ENCODE data around the gene KLF15.
A peak's percentile ranks its signal among the peaks of the same experiment; 100 is the strongest.

Gene KLF15

DNA sequence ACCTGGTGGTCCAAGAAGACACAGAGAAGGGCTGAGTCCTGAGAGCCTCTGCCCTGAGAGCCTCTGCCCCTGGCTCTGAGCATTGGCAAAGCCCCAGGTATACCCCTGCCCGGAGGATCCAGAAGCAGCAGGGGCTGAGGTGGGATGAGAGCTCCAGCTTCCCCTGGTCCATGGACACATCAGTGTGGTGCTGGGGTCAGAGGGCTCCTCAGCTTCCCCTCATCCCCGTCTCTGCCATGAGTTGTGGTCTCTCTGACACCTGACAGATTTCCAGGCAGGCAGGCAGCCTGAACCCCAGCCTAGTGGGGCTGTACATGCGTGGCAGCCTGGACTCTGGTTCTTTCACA, 3.5 kb upstream of the KLF15 start:
- no peak for TF ChIP-seq POLR2A (IDR thresholded peaks at IDR 0.05; ENCODE audit: low read length)
- TF ChIP-seq GATA1 (IDR thresholded peaks at IDR 0.05; ENCODE audit: low read depth, low read length) = no peak
- no peak for DNase-seq

DNA sequence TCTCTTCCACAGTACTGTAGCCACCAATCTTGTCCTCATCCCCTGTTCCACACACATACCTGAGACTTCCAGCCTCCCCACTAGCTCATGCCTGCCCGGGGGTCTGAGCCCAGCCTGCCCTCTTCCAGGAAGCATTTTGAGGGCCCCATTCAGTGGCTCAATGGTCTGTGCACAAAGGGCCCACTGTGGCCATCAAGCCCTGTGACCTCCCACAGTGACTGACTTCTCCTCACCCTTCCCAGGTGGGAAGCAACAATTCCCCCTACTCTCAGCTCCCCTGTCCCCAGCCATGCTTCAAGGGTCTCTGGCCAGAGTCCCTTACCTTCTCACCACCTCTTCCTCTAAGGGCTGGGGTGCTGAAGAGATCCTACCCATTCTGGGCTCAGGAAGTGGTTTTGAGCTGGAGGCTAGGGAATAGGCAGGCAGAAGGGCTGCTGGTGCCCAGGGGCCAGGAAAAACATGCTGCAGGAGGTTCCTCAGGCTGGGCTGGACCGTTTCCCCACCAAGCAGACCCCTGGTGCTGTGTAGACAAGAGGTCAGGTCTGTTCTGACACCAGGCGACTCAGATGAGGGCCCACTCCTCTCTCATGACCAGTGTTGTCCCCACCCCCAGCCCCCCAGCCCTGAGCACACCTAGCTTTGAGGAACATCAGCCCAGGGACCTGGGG, 3.0 kb upstream of the KLF15 start:
- DNase-seq = no peak
- TF ChIP-seq GATA1 (IDR thresholded peaks at IDR 0.05; ENCODE audit: low read depth, low read length) = no peak
- TF ChIP-seq POLR2A (IDR thresholded peaks at IDR 0.05; ENCODE audit: low read length) = no peak

DNA sequence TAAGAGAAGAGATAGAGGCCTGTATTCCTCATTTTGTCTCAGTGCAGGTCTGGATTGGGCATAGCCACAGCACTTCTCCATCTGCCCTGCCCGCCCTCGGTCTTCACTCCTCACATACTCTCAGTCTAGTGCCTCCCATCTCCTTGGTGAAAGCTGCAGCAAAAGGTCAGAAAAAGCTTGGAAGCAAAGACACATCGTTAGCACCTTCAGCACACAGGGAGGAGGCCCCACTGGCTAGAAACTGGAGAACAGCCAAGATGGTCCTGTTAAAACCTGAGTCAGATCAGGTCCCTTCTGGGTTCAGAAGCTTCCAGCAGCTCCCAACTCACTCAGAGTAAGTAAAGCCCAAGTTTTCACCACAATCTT, 1.6 kb upstream of the KLF15 start:
- no peak for DNase-seq
- TF ChIP-seq GATA1 (IDR thresholded peaks at IDR 0.05; ENCODE audit: low read depth, low read length) (no peak), POLR2A (IDR thresholded peaks at IDR 0.05; ENCODE audit: low read length) (no peak)

DNA sequence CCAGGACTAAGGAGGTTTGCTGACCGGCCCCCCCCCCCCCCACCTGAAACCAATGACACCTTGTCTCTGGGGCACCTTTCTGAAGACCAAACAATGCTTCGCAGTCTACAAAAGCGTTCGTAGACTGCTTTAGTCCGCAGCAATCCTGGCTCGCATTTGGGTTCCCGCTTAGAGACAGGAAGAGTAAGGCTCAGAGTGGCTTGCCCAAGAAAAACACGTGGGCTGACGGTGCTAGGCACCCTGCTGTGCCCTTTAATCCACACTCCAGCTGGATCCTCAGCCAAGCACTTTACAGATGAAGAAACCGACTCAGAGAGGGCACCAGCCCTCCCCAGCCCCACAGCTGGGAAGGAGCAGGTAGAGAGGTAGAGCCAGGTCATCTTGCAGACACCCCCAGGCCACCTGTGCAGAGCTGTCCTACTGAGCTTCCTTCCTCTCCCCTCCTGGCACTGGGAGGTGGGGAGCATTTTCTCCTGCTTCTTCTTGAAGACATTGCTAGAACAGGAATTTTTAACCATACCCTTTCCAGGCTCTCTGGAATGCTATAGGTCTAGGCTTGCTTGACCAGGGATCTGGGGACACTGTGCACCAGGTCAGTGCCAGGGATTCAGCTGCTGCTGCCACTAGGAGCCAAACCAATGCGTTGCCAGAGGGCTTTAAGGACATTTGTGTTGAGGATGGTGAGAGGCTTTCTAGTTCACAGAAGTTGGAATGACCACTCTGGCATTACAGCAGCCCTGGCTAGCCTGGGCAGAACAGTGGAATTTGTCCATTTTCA, 1.0 kb upstream of the KLF15 start:
- TF ChIP-seq POLR2A (IDR thresholded peaks at IDR 0.05; ENCODE audit: low read length) = no peak
- DNase-seq = no peak

DNA sequence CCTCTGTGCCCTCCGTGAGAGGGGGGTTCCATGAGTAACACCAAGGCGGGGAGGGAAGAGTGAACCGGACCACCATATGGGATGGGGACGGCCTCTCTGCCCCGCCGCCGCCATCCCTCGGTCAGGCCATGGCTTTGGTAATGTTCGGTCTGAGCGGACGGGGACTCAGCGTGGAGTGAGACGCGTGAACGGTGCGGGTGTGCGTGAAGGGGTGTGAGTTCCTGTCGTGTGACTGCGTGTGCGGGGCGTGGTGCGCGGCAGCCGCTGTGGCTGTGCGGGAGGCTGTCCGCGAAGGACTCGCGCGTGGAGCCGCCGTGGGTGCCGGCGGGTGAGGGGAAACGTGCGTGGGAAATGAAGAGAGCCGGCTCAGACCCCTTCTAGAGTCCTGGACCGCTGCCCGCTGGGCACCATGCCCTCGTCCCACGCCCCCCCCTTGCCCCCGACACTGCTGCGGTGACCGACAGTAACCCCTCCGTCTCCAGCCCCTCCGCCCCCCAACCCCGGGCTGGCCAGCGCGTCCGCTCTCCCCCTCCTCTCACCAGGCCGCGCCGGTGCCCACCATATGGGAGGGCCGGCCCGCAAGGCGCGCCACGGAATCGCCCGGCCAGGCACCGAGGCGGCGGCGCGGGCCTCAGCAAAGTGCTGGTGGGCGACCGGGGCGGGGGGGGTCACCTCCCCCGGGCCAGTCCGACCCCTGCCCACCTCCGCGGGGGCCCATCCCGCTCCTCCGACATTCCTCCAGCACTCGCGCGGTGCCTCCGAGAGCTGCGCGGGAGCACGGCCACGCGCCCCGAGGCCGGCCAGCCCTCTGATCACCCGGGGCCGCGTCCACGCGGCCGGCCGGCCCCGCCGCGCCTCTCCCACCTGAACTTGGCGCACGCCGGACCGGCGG, 589 bp downstream of the KLF15 start:
- TF ChIP-seq POLR2A (IDR thresholded peaks at IDR 0.05; ENCODE audit: low read length) (no peak), GATA1 (IDR thresholded peaks at IDR 0.05; ENCODE audit: low read depth, low read length) (no peak)
- peak; percentile 65 to 66 for DNase-seq

DNA sequence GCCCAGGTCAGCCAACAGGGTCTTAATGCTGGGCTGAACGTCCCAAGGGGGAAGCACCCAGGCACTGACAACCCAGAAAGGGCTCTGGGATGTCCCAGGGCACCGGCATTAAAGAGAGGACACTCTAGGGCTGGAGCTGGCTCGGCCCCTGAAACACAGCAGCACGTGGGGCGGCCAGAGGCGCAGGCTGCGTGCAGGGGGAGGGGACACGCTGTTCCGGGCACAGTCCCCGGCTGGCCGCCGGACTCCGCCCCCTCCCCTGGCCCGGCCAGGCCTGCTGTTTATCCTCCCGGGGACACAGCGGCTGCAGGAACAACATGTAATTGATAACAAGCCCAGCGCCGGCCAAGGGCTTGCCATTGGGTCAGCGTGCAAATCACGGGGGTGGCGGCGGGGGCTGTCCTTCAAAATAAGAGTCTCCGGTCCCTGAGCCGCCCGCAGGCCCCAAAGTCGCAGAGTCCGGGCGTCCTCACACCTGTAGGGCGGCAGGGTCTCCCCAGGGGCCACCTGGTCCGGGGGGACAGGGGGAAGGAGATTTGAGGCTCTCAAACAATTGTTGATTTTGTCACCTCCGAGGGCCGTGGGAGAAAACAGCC, 1.3 kb downstream of the KLF15 start:
- peak; percentile 87 to 94 for DNase-seq

DNA sequence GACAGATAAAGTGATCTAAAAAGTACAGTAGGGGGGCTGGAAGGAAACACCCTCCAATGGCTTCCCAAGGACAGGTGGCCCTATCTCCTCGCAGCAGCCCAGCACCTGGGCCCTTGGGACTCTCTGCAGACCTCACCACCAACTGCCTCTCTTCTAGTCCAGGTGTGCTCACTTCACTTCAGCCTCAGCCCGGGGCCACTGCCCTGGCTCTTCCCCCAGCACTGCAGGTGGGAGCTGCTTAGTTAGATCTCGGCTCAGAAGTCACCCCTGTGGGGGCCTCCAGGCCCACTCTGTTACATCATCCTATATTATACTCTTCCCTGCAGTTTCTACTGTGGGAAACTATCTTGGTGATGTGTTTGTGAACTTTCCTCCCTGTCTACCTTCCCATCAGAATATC, 2.0 kb downstream of the KLF15 start:
- TF ChIP-seq POLR2A (IDR thresholded peaks at IDR 0.05; ENCODE audit: low read length) = no peak
- no peak for TF ChIP-seq GATA1 (IDR thresholded peaks at IDR 0.05; ENCODE audit: low read depth, low read length)
- DNase-seq = no peak

More for the DNA sequence above, 1.3 kb downstream of the KLF15 start:
- TF ChIP-seq GATA1 (IDR thresholded peaks at IDR 0.05; ENCODE audit: low read depth, low read length) (no peak), POLR2A (IDR thresholded peaks at IDR 0.05; ENCODE audit: low read length) (no peak)

DNA sequence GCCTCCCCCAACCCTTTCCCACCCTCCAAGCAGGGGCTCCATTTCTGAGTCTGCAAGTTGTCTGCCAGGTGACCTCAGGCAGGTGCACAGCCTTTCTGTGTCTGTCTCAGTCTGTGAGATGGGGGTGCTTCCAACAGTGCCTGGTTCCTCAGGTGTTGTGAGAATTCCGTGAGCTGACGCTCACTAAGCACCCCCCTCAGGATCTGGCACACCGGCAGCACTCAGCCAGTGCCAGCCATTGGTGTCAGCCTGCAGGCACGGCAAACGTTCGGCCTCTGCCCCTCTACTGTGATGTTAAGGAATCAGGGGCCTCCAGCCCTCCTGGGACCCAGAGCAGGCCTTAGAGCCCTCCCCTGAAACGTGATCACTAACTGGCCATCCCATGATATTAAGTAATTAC, 2.4 kb downstream of the KLF15 start:
- no peak for DNase-seq
- TF ChIP-seq POLR2A (IDR thresholded peaks at IDR 0.05; ENCODE audit: low read length) = no peak
- TF ChIP-seq GATA1 (IDR thresholded peaks at IDR 0.05; ENCODE audit: low read depth, low read length) = no peak

DNA sequence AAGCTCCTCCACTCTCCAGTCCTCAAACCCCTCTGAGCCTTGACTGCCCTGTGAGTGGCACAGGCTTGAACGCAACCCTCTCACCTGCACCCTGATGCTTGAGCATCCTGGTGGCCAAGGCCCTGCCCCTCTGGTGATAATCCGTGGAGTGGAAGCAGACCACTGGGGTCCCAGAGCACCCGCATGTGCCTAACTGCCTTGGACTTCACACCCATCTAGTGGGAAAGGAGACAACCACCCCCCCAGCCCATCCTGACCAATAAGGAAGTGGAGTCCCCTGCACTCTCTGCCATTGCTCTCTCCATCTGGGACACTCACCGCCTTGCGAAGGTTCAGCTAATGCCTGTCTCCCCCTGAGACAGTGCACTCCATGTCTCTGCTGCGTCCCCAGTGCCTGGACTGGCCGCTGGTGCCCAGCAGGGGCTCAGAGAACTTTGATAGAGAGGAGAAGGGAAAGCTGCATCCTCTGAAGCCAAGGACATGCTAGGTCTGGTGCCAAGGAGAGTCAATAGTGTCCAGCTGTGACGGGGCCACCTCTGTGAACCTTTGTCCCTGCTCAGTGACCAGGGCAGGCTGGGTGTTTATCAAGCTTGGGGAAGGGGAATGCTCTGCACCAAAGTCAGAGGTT, 3.4 kb downstream of the KLF15 start:
- DNase-seq = no peak
- TF ChIP-seq POLR2A (IDR thresholded peaks at IDR 0.05; ENCODE audit: low read length) (no peak), GATA1 (IDR thresholded peaks at IDR 0.05; ENCODE audit: low read depth, low read length) (no peak)

DNA sequence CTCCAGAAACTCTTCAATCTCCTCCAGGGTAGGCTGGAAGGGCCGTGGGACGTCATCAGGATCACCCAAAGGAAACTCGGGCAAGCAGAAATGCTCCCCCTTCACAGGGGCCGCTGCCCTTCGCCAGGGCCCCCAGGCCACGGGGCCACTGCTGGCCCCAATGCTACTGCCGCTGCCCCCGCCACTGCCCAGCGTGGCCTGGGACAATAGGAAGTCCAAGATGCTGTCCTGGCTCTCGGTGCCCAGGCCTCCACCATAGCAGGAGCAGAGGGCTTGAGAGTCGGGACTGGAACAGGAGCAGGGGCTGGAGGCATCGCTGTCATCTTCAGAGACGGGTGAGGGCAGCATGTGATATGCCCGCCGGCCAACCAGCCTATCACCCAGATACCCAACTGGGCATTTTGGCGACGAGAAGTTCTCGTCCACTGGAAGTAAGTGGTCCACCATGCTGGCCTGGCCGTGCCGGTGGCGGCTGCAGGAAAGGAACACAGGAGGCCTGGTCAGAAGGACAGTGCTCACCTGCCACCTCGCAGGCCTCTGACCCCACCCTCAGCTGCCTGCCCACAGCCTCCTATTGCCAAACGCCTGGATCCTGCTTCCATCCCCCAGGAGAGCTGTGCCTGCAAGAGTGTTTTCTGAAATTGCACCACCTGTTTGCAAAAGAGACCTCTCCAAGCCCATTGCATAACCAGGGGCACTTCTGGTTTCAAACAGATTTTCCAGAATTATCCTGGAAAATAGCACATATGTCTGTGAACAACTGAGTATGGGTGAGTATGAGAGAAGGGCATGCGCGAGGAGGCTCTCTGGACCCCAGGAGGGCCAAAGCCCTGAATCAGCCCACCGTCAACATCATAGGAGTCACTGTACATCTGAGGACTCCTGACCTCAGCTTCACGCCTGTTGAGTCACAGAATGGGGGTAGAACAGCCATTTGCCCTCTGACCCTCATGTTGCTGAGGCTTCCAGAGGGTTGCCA, 4.4 kb downstream of the KLF15 start:
- DNase-seq = no peak
- TF ChIP-seq POLR2A (IDR thresholded peaks at IDR 0.05; ENCODE audit: low read length) = no peak
- no peak for TF ChIP-seq GATA1 (IDR thresholded peaks at IDR 0.05; ENCODE audit: low read depth, low read length)

DNA sequence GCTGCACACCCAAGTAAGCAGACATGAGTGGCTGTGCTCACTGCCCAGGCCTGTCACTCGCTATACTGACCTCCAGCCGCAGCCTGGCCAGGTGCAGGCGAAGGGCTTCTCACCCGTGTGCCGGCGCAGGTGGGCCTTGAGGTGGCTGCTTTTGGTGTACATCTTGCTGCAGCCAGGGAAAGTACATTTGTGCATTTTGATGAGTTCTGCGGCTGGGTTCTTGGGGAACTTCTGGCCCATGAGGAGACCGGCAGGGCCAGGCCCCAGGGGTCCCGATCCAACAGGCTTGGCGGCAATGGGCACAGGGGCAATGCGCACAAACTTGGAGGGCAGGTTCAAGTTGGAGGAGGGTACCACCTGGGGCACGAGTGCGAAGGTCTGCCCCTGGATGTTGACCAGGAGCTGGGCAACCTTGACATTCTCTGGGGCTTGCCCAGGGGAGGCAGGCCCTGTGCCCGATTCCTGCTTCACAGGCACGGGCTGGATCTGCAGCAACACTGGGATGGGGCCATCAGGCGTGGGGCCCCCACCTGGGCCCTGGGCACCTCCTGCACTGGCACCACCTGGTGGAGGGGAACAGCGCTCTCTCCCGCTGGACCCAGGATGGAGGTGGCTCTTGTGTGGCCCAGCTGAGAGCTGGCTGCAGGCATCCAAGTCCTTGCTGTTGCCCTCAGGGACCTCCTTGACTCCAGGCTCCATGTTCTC, 5.3 kb downstream of the KLF15 start:
- TF ChIP-seq POLR2A (IDR thresholded peaks at IDR 0.05; ENCODE audit: low read length) (no peak), GATA1 (IDR thresholded peaks at IDR 0.05; ENCODE audit: low read depth, low read length) (no peak)
- no peak for DNase-seq
